Hepatocyte (in vitro differentiated cells): Measurements from ENCODE around the gene STIP1. TPM values are rescaled to one million over a fixed set of nuclear protein-coding genes. Genes with fewer than 3 reads are reported as not detected.
A peak's percentile ranks its signal among the peaks of the same experiment; 100 is the strongest.

Experiments used
- DNase-seq: peaks from one replicate; pipeline ENCODE4 v3.0.0-alpha.2; 2016; ENCODE audit warnings: low spot score
- H2AFZ ChIP-seq: fragments of 200-600 bp; sonication (generic); 2 replicates; pipeline ENCODE4 v1.6.0; 2016; ENCODE audit warnings: antibody characterized with exemption, mild to moderate bottlenecking
- H3K27ac ChIP-seq: fragments of 200-600 bp; sonication (generic); 2 replicates; pipeline ENCODE4 v1.5.1; 2016; ENCODE audit warnings: mild to moderate bottlenecking
- H3K27me3 ChIP-seq: fragments of 200-600 bp; sonication (generic); 2 replicates; pipeline ENCODE4 v1.6.1; 2016
- H3K36me3 ChIP-seq: fragments of 200-600 bp; sonication (generic); replicated peaks from 2 replicates; pipeline ENCODE4 v1.5.1; 2016; ENCODE audit warnings: low read depth; ENCODE audit not compliant: insufficient read depth
- H3K4me1 ChIP-seq: fragments of 200-600 bp; sonication (generic); 2 replicates; pipeline ENCODE4 v1.5.1; 2016; ENCODE audit warnings: mild to moderate bottlenecking, moderate library complexity; ENCODE audit not compliant: insufficient read depth
- H3K4me2 ChIP-seq: fragments of 200-600 bp; sonication (generic); 2 replicates; pipeline ENCODE4 v1.6.0; 2016
- H3K4me3 ChIP-seq: fragments of 200-600 bp; sonication (generic); 2 replicates; pipeline ENCODE4 v1.5.1; 2016; ENCODE audit warnings: mild to moderate bottlenecking
- H3K79me2 ChIP-seq: fragments of 200-600 bp; sonication (generic); 2 replicates; pipeline ENCODE4 v1.6.0; 2017; ENCODE audit warnings: mild to moderate bottlenecking
- H3K9me2 ChIP-seq: fragments of 200-600 bp; sonication (generic); replicated peaks from 2 replicates; pipeline ENCODE4 v1.6.0; 2017; ENCODE audit warnings: mild to moderate bottlenecking; ENCODE audit not compliant: insufficient read depth
- H3K9me3 ChIP-seq: fragments of 200-600 bp; sonication (generic); 2 replicates; pipeline ENCODE4 v1.5.1; 2016; ENCODE audit warnings: low read depth, mild to moderate bottlenecking
- H4K20me1 ChIP-seq: fragments of 200-600 bp; sonication (generic); 2 replicates; pipeline ENCODE4 v1.6.0; 2016; ENCODE audit warnings: mild to moderate bottlenecking; ENCODE audit not compliant: insufficient read depth, poor library complexity, severe bottlenecking
- CTCF ChIP-seq: fragments of 200-600 bp; sonication (generic); IDR thresholded peaks from 2 replicates; pipeline ENCODE4 v1.5.1; 2016; ENCODE audit warnings: antibody characterized with exemption, mild to moderate bottlenecking; ENCODE audit not compliant: poor library complexity
- EZH2 ChIP-seq: fragments of 200-600 bp; sonication (generic); IDR thresholded peaks from 2 replicates; pipeline ENCODE4 v1.6.1; 2016; ENCODE audit warnings: antibody characterized with exemption, mild to moderate bottlenecking, borderline replicate concordance
- EZH2phosphoT487 ChIP-seq: fragments of 200-600 bp; sonication (generic); IDR thresholded peaks from one replicate; pipeline ENCODE4 v1.6.1; 2018; ENCODE audit warnings: antibody characterized with exemption, mild to moderate bottlenecking, low read depth, moderate library complexity; ENCODE audit not compliant: unreplicated experiment, severe bottlenecking
- WGBS: methylation state at CpG from one replicate; pipeline ENCODE4 v1.1.6; 2016; ENCODE audit warnings: low lambda C conversion rate; ENCODE audit errors: missing lambda C conversion rate; 5-methylcytosine and 5-hydroxymethylcytosine counted together
- polyA plus RNA-seq: library from polyadenylated mRNA; unstranded; fragments of >200 nt; fragmentation: Nextera tagmentation; extraction: Ambion mirVana; gene quantifications from 2 replicates; pipeline ENCODE4 v1.2.1, GENCODE V29; 2016
- total RNA-seq: library from RNA; depleted of rRNA; stranded (reverse); fragments of >200 nt; gene quantifications from 2 replicates; pipeline ENCODE4 v1.2.3, GENCODE V29; 2014

The STIP1 gene
- total and polyA plus RNA-seq, 2 experiments from 2014 or later = 113 to 131 TPM

- no peaks in the 10 kb centered on the region for H3K36me3 ChIP-seq
- H3K79me2 ChIP-seq = no peaks in the 10 kb centered on the region
- no peak overlapping the region for H2AFZ ChIP-seq
- no peaks in the 10 kb centered on the region for H3K9me3 ChIP-seq
- no peaks in the 10 kb centered on the region for H3K4me1 ChIP-seq
- H3K27me3 ChIP-seq = no peaks in the 10 kb centered on the region
- H3K4me2 ChIP-seq = no peak overlapping the region
- H3K9me2 ChIP-seq = no peaks in the 10 kb centered on the region
- no peak for DNase-seq
- 79% methylated on average over 41 of the region's 41 CpGs for WGBS
- no peak for TF ChIP-seq CTCF
- no peak for TF ChIP-seq EZH2phosphoT487
- TF ChIP-seq EZH2 = no peak
- H4K20me1 ChIP-seq = no peaks in the 10 kb centered on the region
- H3K4me3 ChIP-seq = no peak overlapping the region
- H3K27ac ChIP-seq = no peak overlapping the region
Observed at GRCh38 chr11:64144587-64145472, 41.1 kb upstream of the STIP1 start.

- Histone ChIP-seq H2AFZ (no peak overlapping the region), H3K4me1 (no peaks in the 10 kb centered on the region), H3K9me3 (no peaks in the 10 kb centered on the region), H3K79me2 (no peaks in the 10 kb centered on the region), H3K4me2 (no peak overlapping the region), H3K27me3 (no peaks in the 10 kb centered on the region), H3K9me2 (no peaks in the 10 kb centered on the region), H4K20me1 (no peaks in the 10 kb centered on the region), H3K27ac (no peak overlapping the region), H3K4me3 (no peak overlapping the region), H3K36me3 (no peaks in the 10 kb centered on the region)
- 81% methylated on average over 22 of the region's 22 CpGs for WGBS
- TF ChIP-seq EZH2phosphoT487 = no peak
- peak; percentile 69 for TF ChIP-seq CTCF
- no peak for TF ChIP-seq EZH2
- peak; percentile 64 for DNase-seq
Observed at GRCh38 chr11:64146036-64146955, 39.7 kb upstream of the STIP1 start.

- peak; percentile 95 for TF ChIP-seq CTCF
- TF ChIP-seq EZH2phosphoT487 = no peak
- no peak for TF ChIP-seq EZH2
- DNase-seq = peak; percentile 89
- no peaks in the 10 kb centered on the region for H3K4me1 ChIP-seq
- no peaks in the 10 kb centered on the region for H3K27me3 ChIP-seq
- H3K79me2 ChIP-seq = no peaks in the 10 kb centered on the region
- peak overlapping the region; percentile 66 for H3K4me2 ChIP-seq
- peak overlapping the region; percentile 70 for H3K27ac ChIP-seq
- no peak overlapping the region for H3K4me3 ChIP-seq
- no peaks in the 10 kb centered on the region for H3K9me3 ChIP-seq
- H4K20me1 ChIP-seq = no peaks in the 10 kb centered on the region
- no peak overlapping the region for H2AFZ ChIP-seq
- 27% methylated on average over 18 of the region's 19 CpGs for WGBS
- no peaks in the 10 kb centered on the region for H3K9me2 ChIP-seq
- no peaks in the 10 kb centered on the region for H3K36me3 ChIP-seq
Observed at GRCh38 chr11:64148226-64148916, 37.6 kb upstream of the STIP1 start.
